Activated CD4-positive, alpha-beta T cell treated with anti-CD3 and anti-CD28 coated beads, Interleukin-2, amount 10 ng/mL, durations not matched to agents 24 days and 14 days (primary cell): ENCODE data around the gene ADM2. TPM values are rescaled to one million over a fixed set of nuclear protein-coding genes. Genes with fewer than 3 reads are reported as not detected.

Source experiments
- DNase-seq: peaks from one replicate; pipeline ENCODE4 v3.0.0; 2022
- H3K27ac Mint-ChIP-seq: one replicate; pipeline ENCODE4 v1.8.0; 2022; ENCODE audit warnings: mild to moderate bottlenecking, mixed read lengths
- H3K27me3 Mint-ChIP-seq: one replicate; pipeline ENCODE4 v1.8.0; 2022; ENCODE audit warnings: mixed read lengths
- H3K36me3 Mint-ChIP-seq: one replicate; pipeline ENCODE4 v1.8.0; 2022; ENCODE audit warnings: low read depth, mild to moderate bottlenecking, mixed read lengths
- H3K4me1 Mint-ChIP-seq: one replicate; pipeline ENCODE4 v1.8.0; 2021; ENCODE audit warnings: mixed read lengths
- H3K4me3 Mint-ChIP-seq: one replicate; pipeline ENCODE4 v1.8.0; 2022; ENCODE audit warnings: mild to moderate bottlenecking, moderate library complexity, mixed read lengths
- H3K9me3 Mint-ChIP-seq: one replicate; pipeline ENCODE4 v1.8.0; 2021; ENCODE audit warnings: mixed read lengths
- intact Hi-C: fragments of 100-400 bp; cut with micrococcal nuclease; formaldehyde crosslinking; loops from one replicate; pipeline ENCODE4 v1.15.1; 2023
- total RNA-seq: library from RNA; stranded (reverse); gene quantifications from 2 replicates; pipeline ENCODE4 v1.2.3, GENCODE V29; 2022

The ADM2 gene
- total RNA-seq, 1 donor from 2014 or later: 3.2 TPM

- H3K4me1 Mint-ChIP-seq: peaks cover 9% of the 10 kb centered on the region
- H3K27me3 Mint-ChIP-seq: no peaks in the 10 kb centered on the region
- H3K36me3 Mint-ChIP-seq: peaks cover 43% of the 10 kb centered on the region
- no peak for DNase-seq
- H3K27ac Mint-ChIP-seq: no peak overlapping the region
- no peak overlapping the region for H3K4me3 Mint-ChIP-seq
- no peaks in the 10 kb centered on the region for H3K9me3 Mint-ChIP-seq
- intact Hi-C loops: no loop called here
Measured at GRCh38 chr22:50455201-50455600, 26.1 kb upstream of the ADM2 start.

DNA sequence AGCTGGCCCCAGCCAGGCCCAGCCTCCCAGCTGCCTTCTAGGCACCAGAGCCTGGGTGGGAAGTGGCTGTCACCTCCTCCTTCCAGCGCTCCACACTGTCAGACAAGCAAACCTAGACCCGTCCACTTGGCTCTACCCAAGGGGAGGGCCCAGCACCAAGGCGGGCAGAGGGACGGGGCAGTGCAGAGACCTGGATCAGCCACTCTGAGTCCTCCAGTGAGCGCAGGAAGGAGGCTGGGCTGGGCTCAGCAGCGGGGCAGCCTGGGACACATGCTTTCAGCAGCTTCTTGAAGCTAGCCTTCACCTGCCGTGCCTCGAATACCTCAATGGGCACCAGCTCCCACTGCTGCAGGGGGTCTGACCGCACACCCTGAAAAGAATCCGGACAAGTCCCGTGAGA lies 25.3 kb upstream of the ADM2 start:
- intact Hi-C loops: no loop called here
- no peak for DNase-seq
- peaks cover 9% of the 10 kb centered on the region for H3K4me1 Mint-ChIP-seq
- H3K36me3 Mint-ChIP-seq: peaks cover 43% of the 10 kb centered on the region
- no peaks in the 10 kb centered on the region for H3K9me3 Mint-ChIP-seq
- H3K4me3 Mint-ChIP-seq: no peak overlapping the region
- no peaks in the 10 kb centered on the region for H3K27me3 Mint-ChIP-seq
- no peak overlapping the region for H3K27ac Mint-ChIP-seq

- H3K4me1 Mint-ChIP-seq: peaks cover 9% of the 10 kb centered on the region
- H3K27ac Mint-ChIP-seq: no peak overlapping the region
- intact Hi-C loops: no loop called here
- DNase-seq: peak; percentile 72
- no peak overlapping the region for H3K4me3 Mint-ChIP-seq
- H3K27me3 Mint-ChIP-seq: no peaks in the 10 kb centered on the region
- H3K36me3 Mint-ChIP-seq: peaks cover 40% of the 10 kb centered on the region
- H3K9me3 Mint-ChIP-seq: no peaks in the 10 kb centered on the region
Measured at GRCh38 chr22:50456466-50457234, 24.7 kb upstream of the ADM2 start.

GRCh38 chr22:50459016-50459415 lies 22.3 kb upstream of the ADM2 start:
- no peak overlapping the region for H3K4me3 Mint-ChIP-seq
- no peak overlapping the region for H3K27ac Mint-ChIP-seq
- H3K27me3 Mint-ChIP-seq: no peaks in the 10 kb centered on the region
- no peaks in the 10 kb centered on the region for H3K9me3 Mint-ChIP-seq
- DNase-seq: no peak
- intact Hi-C loops: no loop called here
- H3K36me3 Mint-ChIP-seq: peaks cover 39% of the 10 kb centered on the region
- peaks cover 1% of the 10 kb centered on the region for H3K4me1 Mint-ChIP-seq

- H3K9me3 Mint-ChIP-seq: no peaks in the 10 kb centered on the region
- DNase-seq: no peak
- H3K36me3 Mint-ChIP-seq: peaks cover 41% of the 10 kb centered on the region
- no peak overlapping the region for H3K4me3 Mint-ChIP-seq
- peaks cover 1% of the 10 kb centered on the region for H3K4me1 Mint-ChIP-seq
- H3K27ac Mint-ChIP-seq: no peak overlapping the region
- intact Hi-C loops: no loop called here
- H3K27me3 Mint-ChIP-seq: no peaks in the 10 kb centered on the region
Measured at GRCh38 chr22:50459496-50460140, 21.7 kb upstream of the ADM2 start.

- H3K36me3 Mint-ChIP-seq: peaks cover 43% of the 10 kb centered on the region
- H3K27ac Mint-ChIP-seq: no peak overlapping the region
- H3K4me1 Mint-ChIP-seq: peaks cover 1% of the 10 kb centered on the region
- intact Hi-C loops: no loop called here
- H3K27me3 Mint-ChIP-seq: no peaks in the 10 kb centered on the region
- H3K9me3 Mint-ChIP-seq: no peaks in the 10 kb centered on the region
- no peak for DNase-seq
- H3K4me3 Mint-ChIP-seq: no peak overlapping the region
Measured at GRCh38 chr22:50460938-50461337, 20.4 kb upstream of the ADM2 start.

DNA sequence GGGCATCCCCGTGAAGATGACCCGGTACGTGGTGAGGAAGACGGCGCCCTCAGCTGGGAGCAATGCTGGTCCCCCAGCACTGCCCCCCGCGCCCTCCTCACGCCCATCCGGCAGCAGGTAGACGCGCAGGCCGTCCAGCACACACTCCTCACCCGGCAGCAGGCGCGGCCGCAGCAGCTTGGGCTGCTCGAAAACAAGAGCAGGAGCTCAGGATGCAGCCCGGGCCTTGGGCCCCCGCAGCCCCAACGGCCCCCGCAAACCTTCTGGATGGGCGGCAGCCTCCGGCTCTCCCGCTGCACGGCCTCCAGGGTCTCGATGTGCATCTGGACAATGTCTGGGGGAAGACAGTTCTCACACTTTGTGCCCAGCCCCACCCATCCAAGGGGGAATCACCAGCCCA lies 19.8 kb upstream of the ADM2 start:
- intact Hi-C loops: no loop called here
- Mint-ChIP-seq H3K36me3 (peaks cover 45% of the 10 kb centered on the region), H3K27me3 (no peaks in the 10 kb centered on the region), H3K4me1 (peaks cover 1% of the 10 kb centered on the region), H3K9me3 (no peaks in the 10 kb centered on the region), H3K4me3 (no peak overlapping the region), H3K27ac (no peak overlapping the region)
- DNase-seq: no peak

DNA sequence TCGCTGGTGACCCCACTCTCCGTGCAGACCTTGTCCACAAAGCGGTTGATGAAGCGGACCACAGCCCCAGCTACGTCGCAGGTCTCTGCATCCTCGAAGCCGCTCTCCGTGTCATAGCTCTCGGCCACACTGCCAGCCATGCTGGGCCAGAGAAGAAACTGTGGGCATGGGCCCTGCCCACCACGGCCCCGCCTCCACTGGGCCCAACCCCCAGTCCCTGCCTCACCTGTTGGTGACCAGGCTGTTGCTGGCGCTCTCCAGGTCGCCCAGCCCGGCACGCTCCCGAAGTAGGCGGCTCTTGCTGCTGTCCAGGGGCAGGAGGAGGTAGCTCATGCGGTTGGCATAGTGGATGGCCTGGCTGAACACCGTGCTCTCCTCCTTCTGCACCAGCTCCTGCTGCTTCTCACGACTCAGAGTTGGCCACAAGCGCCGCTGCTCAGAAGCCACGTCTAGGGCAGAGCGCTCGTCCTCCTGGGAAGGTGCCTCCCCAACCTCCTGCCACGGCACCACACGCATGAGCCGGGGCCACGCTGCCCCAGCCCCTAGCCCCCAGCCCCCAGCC lies 19.3 kb upstream of the ADM2 start:
- no peak overlapping the region for H3K4me3 Mint-ChIP-seq
- H3K27me3 Mint-ChIP-seq: no peaks in the 10 kb centered on the region
- no peaks in the 10 kb centered on the region for H3K9me3 Mint-ChIP-seq
- no peak for DNase-seq
- H3K27ac Mint-ChIP-seq: no peak overlapping the region
- intact Hi-C loops: no loop called here
- peaks cover 6% of the 10 kb centered on the region for H3K4me1 Mint-ChIP-seq
- peaks cover 46% of the 10 kb centered on the region for H3K36me3 Mint-ChIP-seq

DNA sequence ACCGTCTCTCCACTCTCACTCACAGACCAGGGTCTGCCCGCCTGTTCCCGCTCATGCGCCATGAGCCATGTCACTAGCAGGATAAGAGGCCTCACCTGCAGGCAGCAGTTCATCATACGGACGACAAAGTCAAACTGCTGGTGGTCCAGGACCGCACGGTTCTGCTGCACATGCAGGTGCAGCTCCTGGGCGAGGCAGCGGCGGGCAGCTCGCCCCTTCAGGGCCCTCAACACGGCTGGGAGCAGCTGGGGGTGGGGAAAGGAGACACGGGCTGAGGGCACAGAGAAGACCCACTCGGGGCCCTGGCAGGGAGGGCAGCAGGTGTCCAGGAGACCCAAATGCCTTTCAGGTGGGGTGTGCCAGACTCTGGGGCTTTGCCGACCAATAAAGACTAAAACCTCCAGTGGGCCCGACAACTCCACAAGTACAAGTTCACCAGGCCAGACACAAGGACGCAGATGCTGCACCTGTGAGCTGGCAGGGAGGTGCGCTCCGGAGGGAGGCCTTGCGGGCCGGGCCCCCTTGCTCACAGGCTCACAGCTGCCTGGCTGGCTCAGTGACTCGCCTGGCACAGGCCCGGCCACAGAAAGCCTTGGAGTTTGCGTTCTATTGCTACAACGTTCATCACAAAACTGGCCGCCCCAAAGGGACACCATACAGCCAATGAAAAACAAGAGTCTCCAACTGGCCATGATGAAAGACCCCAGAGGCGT lies 18.0 kb upstream of the ADM2 start:
- H3K27me3 Mint-ChIP-seq: no peaks in the 10 kb centered on the region
- no peak overlapping the region for H3K27ac Mint-ChIP-seq
- no peak overlapping the region for H3K4me3 Mint-ChIP-seq
- peaks cover 4% of the 10 kb centered on the region for H3K4me1 Mint-ChIP-seq
- intact Hi-C loops: no loop called here
- no peak for DNase-seq
- H3K36me3 Mint-ChIP-seq: peaks cover 40% of the 10 kb centered on the region
- no peaks in the 10 kb centered on the region for H3K9me3 Mint-ChIP-seq

GRCh38 chr22:50464451-50464850 lies 16.9 kb upstream of the ADM2 start:
- Mint-ChIP-seq H3K36me3 (peaks cover 31% of the 10 kb centered on the region), H3K4me3 (no peak overlapping the region), H3K4me1 (peaks cover 14% of the 10 kb centered on the region), H3K27ac (no peak overlapping the region), H3K27me3 (no peaks in the 10 kb centered on the region), H3K9me3 (no peaks in the 10 kb centered on the region)
- DNase-seq: no peak
- intact Hi-C loops: no loop called here

- H3K27me3 Mint-ChIP-seq: no peaks in the 10 kb centered on the region
- intact Hi-C loops: no loop called here
- no peak overlapping the region for H3K27ac Mint-ChIP-seq
- H3K4me3 Mint-ChIP-seq: no peak overlapping the region
- H3K4me1 Mint-ChIP-seq: peaks cover 21% of the 10 kb centered on the region
- DNase-seq: no peak
- no peaks in the 10 kb centered on the region for H3K9me3 Mint-ChIP-seq
- peaks cover 31% of the 10 kb centered on the region for H3K36me3 Mint-ChIP-seq
Measured at GRCh38 chr22:50465066-50465930, 16.0 kb upstream of the ADM2 start.

DNA sequence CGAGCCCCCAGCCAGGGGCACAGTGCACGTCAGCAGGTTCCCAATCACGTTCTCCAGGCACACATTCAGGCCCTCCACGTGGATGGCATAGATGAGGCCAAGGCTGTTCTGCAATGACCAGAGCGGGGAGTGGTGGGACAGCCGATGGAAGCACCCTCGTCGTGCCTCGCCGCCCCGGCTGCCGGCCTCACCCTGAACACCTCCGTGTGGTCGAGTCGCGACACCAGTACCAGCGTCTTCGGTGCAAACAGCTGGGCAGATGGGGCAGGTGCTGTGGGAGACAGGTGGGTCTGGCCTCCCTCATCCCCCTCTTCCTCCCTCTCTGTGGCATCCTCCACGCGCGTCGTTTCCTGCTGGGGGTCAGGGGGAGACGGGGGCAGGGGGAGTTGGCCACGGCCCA lies 14.0 kb upstream of the ADM2 start:
- H3K4me1 Mint-ChIP-seq: peaks cover 39% of the 10 kb centered on the region

DNA sequence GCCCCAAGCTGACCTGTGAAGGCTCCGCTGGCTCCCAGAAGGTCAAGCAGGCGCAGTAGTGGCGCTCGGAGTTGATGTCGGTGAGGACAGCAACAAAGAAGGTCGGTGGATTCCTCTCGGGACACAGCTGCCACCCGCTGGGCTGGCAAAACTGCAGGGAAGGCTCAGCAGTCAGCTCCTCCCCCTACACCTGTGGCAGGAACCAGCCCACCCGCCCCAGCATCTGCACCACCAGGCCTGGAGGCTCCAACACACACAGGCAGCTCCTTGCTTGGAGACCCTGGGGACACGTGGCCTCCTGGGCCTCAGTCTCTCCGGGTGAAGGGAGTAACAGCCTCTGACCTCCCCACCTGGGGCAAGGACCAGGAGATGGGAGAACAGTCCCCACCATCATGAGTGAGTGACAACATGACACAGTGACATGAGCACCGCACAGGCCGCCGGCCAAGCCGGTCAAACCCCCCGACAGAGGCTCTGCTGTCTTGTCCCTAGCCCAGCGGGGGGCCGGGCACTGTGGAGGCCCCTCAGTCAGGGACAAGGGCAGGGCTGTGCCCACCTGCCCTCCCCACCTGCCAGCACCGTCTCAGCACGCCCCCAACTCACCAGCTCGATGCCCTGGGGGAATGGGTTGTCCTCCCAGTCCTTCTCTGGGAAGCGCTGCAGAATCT lies 13.4 kb upstream of the ADM2 start:
- intact Hi-C loops: no loop called here
- Mint-ChIP-seq H3K27me3 (no peaks in the 10 kb centered on the region), H3K9me3 (no peaks in the 10 kb centered on the region), H3K27ac (no peak overlapping the region), H3K4me3 (no peak overlapping the region), H3K36me3 (peaks cover 26% of the 10 kb centered on the region), H3K4me1 (peaks cover 42% of the 10 kb centered on the region)
- no peak for DNase-seq

More for the DNA sequence above, 14.0 kb upstream of the ADM2 start:
- H3K4me3 Mint-ChIP-seq: peak overlapping the region; percentile 17
- no peak overlapping the region for H3K27ac Mint-ChIP-seq
- no peaks in the 10 kb centered on the region for H3K27me3 Mint-ChIP-seq
- peaks cover 26% of the 10 kb centered on the region for H3K36me3 Mint-ChIP-seq
- no peaks in the 10 kb centered on the region for H3K9me3 Mint-ChIP-seq
- intact Hi-C loops: no loop called here
- no peak for DNase-seq
